GM18861 (cell line): ENCODE measurements around the gene TADA3.

Experiments used
- ATAC-seq: cut with Tn5 transposase; IDR thresholded peaks from one replicate; pipeline ENCODE4 v1.9.1; 2021; ENCODE audit not compliant: unreplicated experiment

The TADA3 gene

DNA sequence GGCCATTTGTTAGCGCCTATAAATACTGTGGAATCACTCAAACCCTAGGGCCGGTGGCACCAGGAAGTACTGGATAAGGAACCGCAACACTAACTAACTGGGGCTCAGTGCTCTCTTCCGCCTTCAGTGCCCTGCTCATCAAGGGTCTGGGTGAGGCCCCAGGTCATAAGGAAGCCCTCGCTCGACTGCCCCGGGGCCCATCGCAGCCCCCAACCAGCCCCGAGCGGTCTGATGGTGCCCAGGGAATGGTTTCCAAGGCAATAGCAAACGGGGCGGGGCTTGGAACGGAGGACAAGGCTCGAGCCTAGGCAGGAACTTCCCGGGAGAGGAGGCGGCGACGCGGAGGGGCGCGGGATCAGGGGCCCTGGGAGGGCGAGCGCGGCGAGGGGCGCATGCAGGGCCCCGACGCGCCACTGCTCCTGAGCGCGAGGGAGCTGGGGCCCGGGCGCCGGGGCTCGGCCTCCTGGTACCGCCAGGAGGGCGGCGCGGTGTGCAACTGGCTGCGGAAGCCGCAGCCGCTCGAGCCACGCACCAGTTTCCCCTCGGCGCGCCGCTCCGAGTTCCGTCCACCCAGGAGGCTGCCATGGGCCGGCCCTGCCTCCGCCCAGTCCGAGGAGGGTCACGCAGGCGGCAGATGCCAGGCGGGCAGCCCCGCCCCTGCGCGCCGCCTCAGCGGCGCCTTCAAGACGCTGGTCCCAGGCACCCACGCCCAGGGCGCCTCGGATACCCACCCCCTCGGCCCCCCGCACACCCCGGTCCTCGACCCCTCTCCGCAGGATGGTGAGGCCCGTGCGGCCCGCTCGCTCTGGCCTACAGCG is 17.6 kb upstream of the TADA3 start, which contains the start of gene TTLL3:
TTLL3 (plus strand) TSS at position 648 of the 818 bp plus-strand sequence. CDS start 400 bp downstream, outside the sequence.
- ATAC-seq, result peak; percentile 31

DNA sequence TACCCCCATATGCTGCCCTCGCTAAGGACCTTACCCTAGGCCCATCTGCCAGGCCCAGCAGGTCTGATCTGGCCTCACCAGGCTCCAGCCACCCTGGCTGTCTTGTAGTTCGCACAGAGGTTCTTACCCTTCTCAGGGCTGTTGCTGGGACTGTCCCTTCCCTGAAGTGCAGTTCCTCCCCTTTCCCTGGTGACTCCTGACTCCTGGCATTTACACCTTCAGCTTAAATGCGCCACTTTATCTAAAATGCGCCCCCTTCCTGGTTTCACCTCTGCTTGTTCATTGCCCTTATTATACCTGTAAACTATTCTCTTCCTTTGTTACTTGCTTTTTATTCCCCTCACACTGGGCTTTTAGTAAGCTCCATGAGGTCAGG is 17.0 kb upstream of the TADA3 start:
- peak; percentile 13 for ATAC-seq

DNA sequence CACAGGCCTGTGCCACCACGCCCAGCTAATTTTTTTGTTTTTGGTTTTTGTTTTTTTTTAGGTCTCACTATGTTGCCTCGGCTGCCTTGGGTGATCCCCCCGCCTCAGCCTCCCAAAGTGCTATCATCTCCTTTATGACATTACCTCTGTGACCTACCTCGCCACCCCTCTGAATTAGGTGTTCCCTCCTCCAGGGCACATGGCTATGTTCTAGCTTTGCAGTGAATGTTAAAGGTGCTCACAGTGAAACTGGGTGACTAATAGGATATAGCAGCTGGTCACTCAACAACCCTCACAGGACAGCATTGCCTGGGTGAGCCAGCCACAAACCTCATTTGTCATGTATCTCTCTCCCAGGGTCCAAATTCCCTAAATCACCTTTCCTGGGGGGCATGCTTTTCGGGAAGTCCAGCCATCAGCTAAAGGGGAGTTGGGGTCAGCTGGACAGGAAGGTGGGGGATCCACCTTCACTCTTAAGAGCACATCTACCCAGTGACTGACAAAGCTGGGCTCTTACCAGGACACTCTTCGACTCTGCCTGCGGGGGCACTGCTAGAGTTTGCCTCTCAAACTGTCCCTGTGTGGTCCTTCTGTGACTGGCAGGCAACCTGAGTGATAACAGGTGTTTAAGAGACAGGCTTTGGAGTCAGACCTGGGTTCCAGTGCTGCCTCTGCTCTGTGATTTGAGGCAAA is 16.2 kb upstream of the TADA3 start:
- ATAC-seq, result peak; percentile 48

DNA sequence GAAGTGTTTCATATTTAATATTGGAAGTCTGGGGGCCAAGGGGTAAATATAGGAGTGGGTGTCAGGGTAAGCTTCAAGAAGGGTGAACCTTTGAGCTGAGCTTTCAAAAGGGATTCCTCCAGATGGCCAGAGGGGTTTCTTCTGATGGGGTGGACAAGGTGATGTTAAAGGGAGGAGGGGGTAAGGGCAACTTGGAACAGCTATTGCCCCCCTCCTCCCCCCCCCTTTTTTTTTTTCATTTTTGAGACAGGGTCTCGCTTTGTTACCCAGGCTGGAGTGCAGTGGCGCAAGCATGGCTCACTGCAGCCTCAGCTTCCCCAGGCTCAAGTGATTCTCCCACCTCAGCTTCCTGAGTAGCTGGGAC is 15.7 kb upstream of the TADA3 start:
- ATAC-seq, result no peak

DNA sequence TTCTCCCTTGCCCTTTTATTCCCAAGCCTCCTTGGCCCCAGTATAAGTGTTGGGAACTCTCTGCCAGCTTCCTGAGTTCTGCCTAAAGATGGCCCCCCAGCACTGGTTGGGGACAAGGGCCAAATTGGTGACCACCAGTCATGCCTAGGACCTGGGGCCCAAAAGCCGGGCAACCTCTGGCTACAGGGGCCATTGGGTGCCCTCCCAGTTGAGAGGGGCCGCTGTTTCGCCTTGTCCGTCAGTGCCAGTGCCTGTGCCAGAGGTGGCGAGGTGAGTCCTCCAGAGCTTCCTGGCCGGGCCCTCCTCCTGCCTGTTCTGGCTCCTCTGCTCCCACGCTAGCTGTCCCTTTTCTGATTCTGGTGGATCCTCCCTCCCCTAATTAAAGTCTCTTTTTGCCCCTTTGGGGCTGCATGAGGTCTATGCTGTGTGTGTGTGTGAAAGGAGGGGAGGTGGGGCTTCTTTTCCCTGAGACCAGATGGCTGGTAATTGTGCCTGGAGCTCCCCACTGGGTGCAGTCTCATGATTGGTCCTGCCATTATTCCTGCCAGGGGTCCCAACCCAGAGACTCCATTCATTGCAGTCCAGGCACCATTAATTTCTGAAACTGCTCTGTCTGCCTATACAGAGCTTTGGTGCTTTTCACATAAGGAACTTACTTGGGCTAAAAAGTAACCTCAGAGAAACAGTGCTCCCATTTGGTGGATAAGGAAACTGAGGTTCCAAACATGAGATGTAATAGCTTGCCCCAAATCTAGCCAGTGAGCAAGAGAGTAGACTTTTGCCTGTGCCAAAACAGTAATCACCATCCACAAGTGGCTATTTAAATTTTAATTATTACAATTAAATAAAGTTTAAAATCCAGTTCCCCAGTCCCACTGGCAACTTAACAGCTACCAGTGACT is 14.7 kb upstream of the TADA3 start:
- ATAC-seq, result no peak

DNA sequence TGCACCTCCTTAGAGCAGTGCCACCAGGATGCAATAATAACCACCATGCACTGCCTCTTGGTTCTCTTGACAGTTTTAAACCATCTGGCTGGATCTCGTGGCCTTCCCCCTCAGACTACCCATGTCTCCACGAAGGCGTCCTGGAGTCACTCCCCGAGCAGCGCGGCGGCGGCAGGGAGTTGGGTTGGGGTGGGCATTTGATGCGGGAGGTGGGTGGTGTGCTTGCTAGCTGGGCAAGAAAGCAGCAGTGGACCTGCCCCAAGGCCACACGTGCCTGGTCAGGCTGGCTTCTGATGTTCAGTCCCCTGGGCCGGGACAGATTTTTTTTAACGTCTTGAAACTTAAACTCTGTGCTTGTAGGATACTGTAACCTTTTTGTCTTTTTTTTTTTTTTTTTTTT is 13.9 kb upstream of the TADA3 start:
- ATAC-seq, result no peak

DNA sequence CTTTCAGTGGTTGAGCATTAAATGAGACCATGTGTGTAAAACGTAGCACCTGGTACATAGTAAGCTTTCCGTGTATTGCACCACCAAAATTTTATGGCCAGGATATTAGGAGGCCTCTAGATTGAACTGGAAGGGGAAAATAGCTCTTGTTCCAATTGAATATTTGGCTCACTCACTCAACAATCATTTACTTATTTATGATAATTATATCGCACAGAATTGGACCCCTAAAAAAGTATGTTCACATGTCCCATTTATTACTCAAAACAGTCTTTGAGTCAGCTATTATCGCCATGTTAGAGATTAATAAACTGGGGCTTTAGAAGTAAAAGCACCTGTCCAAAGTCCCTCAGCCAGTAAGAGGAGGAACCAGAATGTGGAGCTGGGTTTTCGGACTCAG is 12.7 kb upstream of the TADA3 start:
- no peak for ATAC-seq

DNA sequence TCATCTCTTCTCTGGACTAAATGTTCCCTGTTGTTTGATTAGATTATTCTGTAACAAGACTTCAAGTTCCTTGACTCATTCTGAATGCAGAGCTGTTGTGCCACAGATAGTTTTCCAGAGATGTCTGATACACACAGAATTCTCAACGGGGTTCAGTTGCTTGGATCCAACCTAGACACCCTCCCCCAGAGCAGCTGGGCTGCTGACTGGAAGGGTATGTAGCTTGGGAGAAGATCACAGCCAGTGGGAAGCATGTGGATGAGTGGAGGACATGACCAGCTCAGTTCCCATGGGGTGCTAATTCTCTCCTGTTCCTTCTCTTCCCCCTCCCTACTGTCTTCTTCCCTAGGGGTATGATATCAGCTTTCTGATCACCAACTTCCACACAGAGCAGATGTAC is 11.2 kb upstream of the TADA3 start:
- no peak for ATAC-seq

DNA sequence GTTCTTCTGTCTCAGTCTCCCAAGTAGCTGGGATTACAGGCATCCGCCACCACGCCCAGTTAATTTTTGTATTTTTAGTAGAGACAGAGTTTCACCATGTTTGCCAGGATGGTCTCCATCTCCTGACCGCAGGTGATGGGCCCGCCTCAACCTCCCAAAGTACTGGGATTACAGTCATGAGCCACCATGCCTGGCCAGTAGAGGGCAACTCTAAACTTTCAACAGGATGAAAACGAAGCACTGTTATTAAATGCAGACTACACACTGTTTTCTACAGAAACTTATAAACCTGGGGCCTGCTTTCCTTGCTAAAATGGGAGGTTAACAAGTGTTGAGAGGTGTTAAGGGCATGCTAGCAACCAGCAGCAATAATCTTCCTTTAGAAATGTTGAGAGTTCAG is 8.3 kb upstream of the TADA3 start:
- ATAC-seq, result no peak

DNA sequence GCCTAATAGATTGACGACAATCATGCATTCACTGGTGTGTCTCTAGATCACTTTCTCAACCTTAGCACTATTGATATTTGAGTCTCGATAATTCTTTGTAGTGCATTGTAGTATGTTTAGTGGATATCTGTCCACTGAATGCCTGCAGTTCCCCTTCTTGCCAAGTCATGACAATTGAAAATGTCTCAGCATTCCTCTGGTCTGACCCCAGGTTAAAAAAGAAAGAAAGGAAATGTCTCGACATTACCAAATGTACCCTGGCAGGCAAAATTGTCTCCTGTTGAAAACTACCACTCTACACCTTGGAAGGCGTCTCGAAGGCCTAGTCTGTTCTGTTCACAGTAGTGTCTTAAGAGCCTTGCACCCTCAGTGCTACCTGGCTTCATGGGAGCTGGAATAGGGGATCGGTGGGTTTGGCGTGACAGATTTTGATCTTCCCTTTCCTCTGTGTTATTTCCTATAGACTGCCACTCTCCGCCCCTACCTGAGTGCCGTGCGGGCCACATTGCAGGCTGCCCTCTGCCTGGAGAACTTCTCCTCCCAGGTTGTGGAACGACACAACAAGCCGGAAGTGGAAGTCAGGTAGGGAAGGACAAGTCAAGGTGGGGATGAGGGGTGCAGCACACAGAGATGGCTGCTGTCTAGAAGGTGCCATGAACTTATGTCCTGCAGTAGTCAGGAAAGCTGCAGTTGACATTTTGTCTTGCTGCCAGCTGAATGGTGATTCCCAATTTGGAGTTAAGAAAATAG is 5.1 kb upstream of the TADA3 start:
- ATAC-seq, result no peak

DNA sequence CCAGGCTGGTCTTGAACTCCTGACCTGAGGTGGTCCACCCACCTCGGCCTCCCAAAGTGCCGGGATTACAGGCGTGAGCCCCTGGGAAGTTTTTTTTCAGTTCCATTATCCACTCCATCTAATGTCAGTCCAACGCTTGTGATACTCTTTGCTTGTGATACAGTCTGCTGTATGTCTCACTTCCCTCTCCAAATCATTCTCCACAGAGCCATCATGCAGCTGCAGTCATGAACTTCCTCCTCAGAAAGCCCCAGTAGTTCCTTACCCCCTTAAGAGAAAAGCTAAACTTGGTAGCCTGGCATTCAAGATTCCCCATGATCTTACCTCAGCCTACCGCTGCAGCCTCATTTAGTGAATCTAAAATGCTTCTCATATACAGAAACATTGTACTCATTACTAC is 2.9 kb upstream of the TADA3 start:
- no peak for ATAC-seq

DNA sequence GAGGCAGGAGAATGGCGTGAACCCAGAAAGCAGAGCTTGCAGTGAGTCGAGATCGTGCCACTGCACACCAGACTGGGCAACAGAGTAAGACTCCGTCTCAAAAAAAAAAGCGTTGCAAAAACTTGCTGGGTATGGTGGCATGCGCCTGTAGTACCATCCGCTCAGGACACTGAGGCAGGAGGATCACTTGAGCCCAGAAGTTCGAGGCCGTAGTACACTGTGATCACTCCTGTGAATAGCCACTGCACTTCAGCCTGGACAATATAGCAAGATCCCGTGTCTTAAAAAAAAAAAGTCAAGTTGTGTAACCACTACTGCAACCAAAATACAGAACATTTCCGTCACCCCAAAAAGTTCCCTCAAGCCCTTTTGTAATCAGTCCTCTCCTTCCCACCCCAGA is 2.1 kb upstream of the TADA3 start:
- no peak for ATAC-seq

DNA sequence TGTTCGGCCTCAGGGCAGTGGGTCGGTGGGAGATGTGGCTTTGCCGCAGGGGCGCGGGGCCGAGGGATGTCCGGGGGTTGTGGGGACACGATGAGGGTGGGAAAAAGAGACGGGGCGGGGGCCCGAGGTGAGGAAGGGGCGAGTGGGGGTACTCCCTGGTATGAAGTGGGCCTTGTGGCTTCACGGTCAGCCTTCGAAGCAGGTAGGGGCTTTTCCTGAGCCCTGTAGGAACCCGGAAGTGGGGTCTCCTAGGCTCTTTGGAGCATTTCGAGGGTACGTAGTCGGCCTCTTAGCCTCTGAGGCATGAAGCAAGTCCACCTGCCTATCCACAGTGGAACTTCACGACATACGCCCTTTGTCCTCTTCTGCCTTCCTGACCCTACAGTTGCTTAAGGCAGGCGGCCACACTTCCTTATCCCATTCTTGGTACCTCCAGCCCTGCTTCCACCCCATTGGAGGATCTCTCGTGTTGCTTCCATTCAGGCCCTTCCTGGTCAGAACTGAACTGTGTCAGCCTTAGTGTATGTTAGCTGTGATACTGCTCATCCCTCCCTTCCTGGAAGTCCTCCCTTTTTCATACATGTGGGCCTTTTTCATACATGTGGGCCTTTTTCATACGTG is 998 bp upstream of the TADA3 start:
- ATAC-seq, result no peak

DNA sequence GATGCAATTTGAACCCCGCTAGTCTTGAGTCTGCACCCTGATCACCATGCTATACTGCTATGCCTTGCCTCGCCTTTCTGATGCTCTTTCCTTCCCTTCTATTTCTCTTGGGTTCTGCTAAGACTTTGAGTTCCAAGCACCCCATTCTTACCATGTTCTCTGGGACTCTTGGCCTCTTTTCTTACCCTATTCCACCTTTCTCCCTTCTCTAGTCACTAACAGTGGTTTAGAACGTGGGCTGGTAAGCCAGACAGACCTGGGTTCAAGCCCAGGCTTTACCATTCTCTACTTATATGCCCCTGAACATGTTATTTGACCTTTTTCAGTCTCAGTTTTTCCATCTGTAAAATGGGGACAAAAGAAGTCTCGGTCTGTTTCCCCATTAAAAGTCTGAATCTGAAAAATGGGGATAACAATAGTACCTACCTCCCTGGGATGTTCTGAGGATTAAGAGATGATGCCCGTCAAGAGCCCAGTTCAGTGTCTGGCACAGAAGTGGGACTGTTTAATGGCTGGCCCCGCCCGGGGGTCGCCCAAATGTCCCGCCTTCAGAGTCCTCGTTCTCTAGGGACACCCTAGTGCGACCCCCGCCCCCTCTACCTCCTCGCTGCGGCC is 376 bp downstream of the TADA3 start:
- no peak for ATAC-seq

DNA sequence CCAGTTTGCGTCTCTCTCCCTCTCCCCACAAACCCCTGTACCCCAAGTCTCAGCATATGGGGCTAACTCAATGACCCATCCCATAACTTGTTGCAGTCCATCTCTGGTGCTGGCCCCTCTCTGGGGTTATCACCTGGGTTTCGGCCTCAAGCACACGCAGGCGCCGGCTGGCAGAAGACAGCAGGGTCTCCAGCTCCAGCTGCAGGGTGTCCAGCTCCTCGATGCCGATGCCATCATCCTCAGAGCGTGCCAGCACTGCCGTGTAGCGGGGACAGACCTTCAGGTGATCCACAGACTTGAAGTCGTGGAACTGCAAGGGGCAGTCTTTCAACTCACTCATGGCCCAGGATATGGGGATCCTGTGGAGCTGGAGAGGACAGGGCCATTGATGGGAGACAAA is 1.1 kb downstream of the TADA3 start:
- ATAC-seq, result no peak

DNA sequence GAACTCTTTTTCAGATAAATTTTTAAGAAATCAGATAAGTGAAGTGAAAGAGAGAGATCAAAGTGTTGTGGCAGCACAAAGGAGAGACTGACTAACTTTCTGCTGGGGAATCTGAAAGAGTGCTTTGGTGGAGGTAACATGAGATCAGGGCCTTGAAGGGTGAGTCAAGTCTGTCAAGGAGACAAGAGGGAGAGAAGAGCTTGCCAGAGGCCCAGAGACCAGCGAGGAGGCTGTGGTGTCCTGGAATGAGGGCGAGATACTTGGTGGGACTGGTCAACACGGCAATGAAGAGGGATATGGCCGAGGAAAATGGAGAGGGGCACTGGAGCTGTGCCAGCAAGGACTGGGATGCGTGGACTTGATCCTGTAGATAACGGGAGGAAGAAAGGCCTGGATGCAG is 4.6 kb downstream of the TADA3 start:
- no peak for ATAC-seq

DNA sequence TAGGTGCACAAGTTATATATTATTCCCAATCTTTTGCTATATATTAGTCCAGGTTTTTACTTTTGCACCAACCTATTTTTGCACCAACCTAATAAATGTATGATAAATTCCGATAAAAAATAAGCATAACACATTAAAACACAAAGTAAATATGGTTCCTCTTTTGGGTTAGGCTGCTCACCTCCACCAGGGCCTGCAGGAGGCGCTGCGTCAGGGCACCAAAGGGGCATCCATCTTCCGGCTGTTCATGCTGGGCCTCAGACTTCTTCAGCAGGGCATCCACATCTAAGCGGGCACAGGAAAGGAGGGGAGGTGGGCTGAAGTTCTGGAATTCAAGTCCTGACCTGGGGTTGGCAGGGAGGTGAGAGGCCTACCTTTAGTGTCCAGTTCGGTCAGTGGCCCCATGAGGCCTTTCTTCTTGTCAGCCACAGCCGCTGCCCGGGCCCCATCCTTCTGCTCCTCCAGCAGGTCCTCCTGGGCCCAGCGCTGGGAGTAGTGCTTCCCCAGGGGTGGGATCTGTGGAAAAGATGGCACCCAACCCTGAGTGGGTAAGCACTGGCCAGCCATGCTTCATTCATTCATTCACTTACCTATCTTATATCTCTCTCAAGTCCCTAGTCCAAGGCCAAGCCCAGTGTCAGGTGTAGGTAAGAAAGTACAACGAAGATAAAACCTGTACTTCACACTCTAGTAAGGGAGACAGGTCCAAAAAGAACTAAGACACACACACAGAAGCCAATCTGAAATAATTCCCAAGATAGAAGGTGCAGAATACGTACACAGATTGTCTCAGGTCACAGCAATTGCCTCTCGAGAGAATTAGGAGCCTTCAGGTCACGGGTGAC is 5.2 kb downstream of the TADA3 start:
- ATAC-seq, result no peak

DNA sequence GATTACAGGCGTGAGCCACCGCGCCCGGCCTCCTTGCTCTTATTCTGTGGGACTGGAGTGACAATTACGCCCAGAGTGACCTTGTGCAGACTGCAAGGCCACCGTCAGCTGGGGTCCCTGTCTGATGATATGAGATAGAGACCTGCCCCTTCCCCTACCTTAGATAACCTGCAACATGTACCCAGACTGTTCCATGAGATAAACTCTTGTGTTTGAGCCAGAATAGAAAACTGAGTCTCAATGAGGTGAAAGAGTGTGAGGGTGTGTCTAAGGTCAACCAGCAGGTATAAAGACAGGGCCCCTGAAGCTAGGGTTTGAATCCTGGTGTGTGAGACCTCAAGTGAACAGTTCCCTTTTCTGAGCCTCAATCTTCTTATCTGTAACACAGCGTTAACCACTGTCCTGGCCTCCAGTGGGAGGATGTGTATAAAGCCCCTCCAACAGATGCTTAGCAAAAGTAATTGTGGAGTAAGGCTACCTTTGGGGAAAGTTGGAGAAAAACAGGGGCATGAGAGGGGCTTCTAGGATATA is 6.0 kb downstream of the TADA3 start:
- ATAC-seq, result no peak

DNA sequence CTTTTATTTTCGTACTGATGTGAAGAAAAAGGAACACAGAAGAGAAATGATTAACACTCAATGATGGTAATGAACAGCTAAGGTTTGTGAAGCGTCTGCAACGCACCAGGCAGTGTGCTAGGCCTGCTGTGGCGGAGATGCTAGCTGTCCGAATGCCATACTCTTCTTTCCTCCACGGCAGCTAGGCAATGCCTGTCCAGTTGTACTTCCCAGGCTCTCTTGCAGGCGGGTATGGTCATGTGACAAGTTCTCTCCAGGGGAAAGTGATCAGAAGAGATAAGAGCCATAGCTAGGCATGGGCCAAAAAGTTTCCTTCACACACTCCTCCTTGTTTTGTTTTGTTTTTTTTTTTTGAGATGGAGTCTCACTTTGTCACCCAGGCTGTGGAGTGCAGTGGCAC is 6.7 kb downstream of the TADA3 start:
- no peak for ATAC-seq
